Daoy (cell line): ENCODE data around the gene PLCXD3. TPM values are rescaled to one million over a fixed set of nuclear protein-coding genes. Genes with fewer than 3 reads are reported as not detected.

Source experiments
- DNase-seq: peaks from one replicate; pipeline ENCODE4 v3.0.0-alpha.2; 2015; ENCODE audit warnings: low read depth
- total RNA-seq: library from RNA; depleted of rRNA; stranded (reverse); fragments of >200 nt; shearing (Covaris generic); gene quantifications from 2 replicates; pipeline ENCODE4 v1.2.3, GENCODE V29; 2014

The PLCXD3 gene
- total RNA-seq, 1 experiment from 2014 or later: 0.11 TPM

DNA sequence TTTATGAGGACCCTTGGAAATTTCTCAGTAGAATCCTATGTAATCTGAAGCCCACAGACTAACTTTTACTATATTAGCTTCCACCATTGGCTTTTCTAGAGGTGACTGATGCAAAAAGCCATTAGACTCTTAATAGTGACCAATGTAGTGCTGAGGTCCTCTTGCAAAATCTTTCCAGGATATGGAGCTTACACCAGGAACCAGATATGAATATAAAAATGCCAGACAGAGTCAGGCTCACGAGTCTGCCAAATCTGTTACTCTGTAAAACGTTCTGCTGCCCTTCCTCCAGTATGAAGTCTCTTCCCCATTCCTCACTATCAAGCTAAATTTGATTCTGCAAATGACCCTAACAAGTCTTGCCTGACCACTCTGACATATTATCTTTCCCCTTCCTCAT is 223.7 kb downstream of the PLCXD3 start:
- DNase-seq: no peak

DNA sequence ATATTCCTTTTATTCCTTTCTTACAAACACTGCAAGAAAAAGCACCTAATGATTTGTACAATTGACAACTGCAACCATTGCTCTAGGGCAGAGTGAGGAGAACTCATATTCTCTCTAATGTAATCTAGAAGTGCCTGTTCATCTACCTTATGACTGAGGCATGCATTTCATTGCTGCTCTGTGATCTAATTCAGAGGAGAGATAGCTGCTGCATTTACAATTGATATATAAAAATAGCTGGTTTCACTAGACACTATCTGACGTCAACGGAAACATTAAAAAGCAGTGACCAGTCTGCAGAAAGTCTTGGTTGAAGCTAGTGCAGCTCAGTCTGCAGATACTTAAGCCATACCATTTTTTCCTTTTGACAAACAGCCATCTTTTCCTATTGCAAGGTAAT is 224.2 kb downstream of the PLCXD3 start:
- no peak for DNase-seq

DNA sequence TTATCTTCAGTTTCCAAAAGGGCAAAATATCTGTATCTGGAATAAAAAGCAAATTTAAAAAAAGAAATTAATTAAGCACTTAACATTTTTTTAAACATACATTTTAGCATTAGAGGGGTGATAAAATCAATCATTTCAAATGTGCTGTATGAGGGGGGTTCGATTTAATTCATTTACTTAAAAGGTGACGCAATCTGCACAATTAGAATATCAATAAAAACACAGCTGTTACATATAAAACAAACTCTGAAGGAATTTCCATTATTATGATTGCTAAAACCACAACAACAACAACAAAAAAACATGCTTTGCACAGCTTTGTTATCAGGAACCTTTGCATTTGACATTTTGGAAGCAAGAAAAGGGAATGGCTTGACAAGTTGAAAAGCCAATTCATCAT is 225.5 kb downstream of the PLCXD3 start:
- no peak for DNase-seq

DNA sequence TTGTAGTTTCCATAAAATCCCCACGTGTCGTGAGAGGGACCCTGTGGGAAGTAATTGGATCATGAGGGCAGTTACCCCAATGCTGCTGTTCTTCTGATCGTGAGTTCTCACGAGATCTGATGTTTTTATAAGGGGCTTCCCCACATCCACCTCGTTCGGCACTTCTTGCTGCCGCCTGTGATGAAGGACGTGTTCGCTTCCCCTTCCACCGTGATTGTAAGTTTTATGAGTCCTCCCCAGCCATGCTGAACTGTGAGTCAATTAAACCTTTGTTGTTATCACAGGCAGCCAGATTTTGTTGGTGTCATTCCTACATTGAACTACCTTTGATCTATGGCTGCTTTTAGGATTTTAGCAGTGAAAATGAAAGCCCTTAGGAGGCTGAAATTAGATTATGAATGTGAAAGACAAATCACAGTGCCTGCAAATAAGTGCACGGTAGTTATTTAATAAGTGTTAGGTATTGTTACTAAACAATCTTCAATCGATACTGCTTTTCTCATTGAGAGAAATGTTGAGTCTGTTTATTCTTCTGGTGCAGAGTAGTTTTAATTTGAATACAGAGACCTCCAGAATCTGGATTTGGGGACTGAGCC is 229.1 kb downstream of the PLCXD3 start:
- no peak for DNase-seq

DNA sequence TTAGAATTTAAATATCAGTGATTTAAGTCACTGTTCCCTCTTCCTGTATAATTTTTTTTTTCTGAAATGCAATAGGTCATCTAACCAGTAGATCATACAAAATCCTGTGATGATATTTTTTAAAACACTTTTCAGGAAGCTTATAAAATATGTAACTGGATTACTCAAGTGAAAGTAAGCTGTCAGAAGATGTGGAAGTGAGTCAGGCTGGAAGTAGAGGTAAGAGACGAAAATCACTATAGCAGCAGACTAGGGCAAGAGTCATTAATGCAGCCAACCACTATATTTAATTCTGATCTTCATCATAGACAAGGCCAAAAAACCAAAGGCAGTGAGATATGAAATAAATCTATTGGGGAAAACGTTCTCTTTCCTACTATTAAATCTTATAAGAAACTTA is 231.4 kb downstream of the PLCXD3 start:
- DNase-seq: no peak

DNA sequence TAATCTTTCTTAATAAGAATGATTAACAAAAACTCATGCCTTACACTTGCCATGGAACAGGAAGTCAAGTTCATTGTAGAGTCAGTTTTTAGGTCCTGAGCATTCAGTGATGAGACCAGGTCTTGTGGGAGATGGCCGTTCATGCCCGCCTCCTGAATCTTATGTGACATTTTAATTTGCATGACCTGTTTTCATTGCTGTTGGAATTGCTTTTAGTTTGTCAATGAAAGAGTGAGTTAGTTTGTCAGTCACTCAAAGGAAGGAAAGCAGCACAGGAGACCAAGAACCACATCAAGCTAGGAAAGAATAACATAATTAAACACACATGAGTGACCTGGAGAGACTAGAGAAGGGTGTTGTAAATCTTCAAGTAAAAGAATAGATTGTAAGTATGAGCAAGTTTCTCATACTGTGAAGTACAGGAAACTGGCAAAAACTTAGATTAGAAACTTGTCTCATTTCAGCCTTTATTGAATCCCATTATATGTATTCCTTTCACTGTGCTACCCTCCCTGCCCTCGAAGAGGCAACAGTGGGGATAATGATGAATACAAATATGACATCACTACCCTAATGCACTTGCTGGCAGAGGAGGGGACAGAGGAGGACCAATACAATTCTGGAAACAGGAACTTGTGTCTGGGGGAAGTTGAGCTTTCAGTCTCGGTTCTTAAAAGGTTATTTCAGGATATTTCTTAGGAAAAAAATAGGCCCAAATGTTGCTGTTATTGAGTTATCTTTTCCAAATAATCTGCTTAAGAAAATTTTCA is 232.7 kb downstream of the PLCXD3 start:
- no peak for DNase-seq

DNA sequence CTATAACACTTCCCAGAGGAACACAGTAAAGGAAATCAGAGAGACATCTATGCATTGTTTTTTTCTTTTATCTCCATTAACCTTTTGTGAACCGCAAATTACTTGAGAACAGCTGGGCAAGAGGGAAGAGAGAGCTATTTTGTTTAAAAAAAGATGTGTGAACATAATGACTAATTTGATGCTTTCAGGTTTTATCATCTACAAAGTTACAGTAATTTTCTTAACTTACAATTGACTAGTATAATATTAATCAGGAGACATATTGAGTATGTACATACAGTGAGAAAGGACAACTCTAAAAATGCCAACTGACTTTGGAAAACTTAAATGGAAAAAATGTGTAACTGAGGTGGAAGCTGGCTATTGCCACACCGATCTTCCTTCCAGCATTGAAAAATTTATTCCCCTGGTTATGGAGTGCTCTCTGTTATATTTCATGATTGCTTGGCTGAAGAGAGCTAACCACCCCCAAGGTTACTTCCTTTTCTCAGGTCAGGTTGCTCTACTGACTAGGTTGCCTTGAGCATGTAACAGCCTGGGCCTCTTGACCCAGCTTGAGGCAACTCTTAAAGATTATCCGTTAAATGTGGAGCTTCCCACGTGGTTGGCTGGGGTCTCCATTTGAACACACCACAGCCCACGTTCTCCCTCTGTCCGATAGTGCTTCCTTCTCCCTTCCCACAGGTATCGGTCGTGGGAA is 234.4 kb downstream of the PLCXD3 start:
- DNase-seq: no peak

DNA sequence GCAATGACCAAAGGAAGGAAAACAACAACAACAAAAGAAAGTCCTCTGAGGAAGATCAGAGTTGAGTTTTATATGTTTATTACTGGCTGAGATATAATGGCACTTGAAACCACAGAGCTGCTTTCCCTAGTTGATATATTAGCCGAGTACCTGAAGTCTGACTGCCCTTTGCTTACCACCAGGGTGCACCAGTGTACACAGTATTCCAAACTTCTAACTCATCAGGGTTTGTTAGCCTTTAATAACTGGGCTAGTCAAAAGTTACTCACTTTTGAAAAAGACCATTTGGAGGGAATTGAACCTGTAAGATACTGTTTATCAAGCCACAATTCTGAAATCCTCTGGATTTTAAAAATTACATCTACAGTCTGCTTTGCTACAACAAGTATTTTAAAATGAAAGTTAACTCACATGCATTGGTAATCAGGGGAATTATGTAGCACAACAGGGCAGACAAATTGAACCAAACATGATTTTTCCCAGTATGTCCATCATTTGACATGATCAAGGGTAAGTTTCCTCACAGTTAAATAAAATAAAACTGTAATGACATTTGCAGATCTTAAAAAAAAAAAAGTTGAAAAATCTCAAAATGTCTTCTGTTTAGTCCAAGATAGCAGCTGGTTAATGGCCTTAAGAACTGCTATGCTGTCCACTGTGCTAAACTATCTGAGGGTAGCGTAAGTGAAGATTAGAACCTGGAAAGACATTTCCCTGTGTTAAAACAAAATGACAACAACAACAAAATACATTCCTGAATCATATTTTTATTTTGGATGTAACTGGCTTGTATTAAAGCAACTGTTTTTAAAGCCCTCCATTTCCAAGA is 239.8 kb downstream of the PLCXD3 start:
- no peak for DNase-seq

DNA sequence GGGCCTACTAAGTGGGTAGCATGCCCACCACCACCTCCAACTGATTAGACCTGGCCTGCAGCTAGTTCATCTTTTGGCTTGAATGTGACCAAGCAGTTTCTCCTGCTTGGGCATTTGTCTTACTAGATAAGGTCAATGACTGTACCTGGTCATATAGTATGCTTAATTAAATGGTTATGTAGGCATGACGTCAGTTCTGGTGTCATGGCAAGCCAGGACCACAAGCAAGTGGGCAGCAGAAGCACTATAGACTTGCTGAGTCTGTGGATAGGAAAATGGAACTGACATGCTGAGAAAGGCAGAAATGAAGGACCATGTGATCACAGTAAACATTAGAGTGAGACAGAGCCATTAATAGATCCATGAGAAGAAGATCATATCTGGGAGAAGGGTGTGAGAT is 241.5 kb downstream of the PLCXD3 start:
- no peak for DNase-seq

DNA sequence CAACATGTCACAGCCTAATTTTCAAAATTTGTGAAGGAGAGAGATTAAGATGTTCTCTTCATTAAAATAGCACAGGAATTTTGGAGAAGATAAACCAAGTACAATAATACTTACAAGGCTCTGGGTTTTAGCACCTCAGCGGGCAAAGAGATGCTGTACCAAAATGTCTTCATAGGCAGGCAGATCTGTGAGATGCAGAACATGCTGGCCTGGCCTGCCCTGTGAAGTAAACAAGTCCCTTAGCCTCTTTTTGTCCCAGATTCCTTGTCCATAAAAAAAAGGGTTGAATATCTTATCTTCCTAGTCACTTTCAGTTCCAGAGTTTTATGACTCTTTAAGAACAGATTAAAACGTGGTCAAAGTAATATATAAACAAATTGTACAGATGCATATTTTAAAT is 244.0 kb downstream of the PLCXD3 start:
- no peak for DNase-seq

DNA sequence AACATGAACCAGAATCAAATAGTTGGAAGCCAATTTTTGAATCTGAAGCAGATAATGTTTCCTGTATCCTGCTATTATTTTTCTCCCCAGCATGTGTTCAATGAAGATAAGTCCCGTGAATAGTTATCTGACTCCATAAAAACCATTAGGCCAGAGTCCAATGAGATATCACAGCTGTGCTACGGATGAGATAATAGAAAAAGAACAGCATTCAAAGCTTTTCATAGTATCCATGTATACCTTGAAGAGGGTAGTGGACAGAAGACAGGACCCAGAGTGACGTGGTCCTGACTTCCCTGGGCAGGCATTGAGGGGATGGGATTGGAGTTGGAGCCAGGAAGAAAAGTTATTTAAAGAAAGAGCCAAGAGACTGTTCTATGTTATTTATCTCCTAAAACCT is 246.4 kb downstream of the PLCXD3 start:
- no peak for DNase-seq

DNA sequence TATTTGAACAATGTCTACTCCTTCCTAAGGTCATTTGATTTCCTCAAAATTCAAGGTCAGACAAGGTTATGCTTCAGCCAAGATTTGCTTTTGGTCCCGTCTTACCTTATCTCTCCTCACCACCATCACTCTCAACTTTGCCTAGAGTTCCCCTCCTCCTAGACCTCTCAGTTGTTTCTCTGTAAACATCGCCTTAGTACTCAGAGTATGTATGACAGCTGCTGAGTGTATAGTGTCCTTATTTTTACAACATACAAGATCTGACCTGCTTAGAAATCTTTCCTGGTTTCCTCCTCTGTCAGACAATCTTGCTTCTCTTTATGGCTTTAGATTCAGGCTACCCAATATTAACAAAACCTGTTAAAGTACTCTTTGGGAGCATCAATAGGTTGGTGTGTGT is 247.1 kb downstream of the PLCXD3 start:
- no peak for DNase-seq
